Endothelial cell of umbilical vein (primary cell): ENCODE data around the gene BBC3. TPM values are rescaled to one million over a fixed set of nuclear protein-coding genes. Genes with fewer than 3 reads are reported as not detected.

ENCODE experiments used
- BruUV-seq: library from RNA; stranded (reverse); fragments of 400-500 nt; replicated peaks from 2 replicates; lab custom pipeline; 2021; lab: Mats Ljungman, UMichigan
- CTCF ChIA-PET: fragments of 300-600, 350-600 bp; sonication (Branson Sonifier 250); formaldehyde crosslinking; loops from one replicate; lab custom pipeline; 2021; ENCODE audit warnings: antibody characterized with exemption, inconsistent platforms; lab: Charles Lee
- POLR2A ChIA-PET: fragments of 300-600, 350-600 bp; sonication (Branson Sonifier 250); formaldehyde crosslinking; loops from one replicate; lab custom pipeline; 2021; ENCODE audit warnings: antibody characterized with exemption, inconsistent platforms; lab: Charles Lee
- DNase-seq: peaks from one replicate; pipeline ENCODE4 v3.0.0-alpha.2; 2011; ENCODE audit warnings: low read depth, low spot score
- FAIRE-seq: peaks from 2 replicates; lab custom pipeline; 2011; peaks lifted over from hg19 to GRCh38; lab: Jason Lieb, UNC
- H2AFZ ChIP-seq: 2 replicates; pipeline ENCODE4 v1.6.0; 2012; ENCODE audit warnings: low read depth, low read length, control low read depth, inconsistent platforms
- H3K27ac ChIP-seq: 2 replicates; pipeline ENCODE4 v1.5.1; 2011; ENCODE audit warnings: low read depth, mild to moderate bottlenecking, control low read depth, low read length, moderate library complexity; ENCODE audit not compliant: insufficient read depth
- H3K27me3 ChIP-seq, 2 experiments: 2 replicates each; pipeline versions ENCODE4 v1.6.0 to v1.6.1; 2011; ENCODE audit warnings: low read length in 2 of 2, mixed read lengths in 1 of 2; ENCODE audit not compliant: control insufficient read depth in 2 of 2, insufficient read depth in 2 of 2
- H3K36me3 ChIP-seq, 2 experiments: 2 replicates in 1 of 2; 3 replicates in 1 of 2; pipeline ENCODE4 v1.5.1; 2011; ENCODE audit warnings: low read length in 2 of 2, mild to moderate bottlenecking in 1 of 2, moderate library complexity in 1 of 2; ENCODE audit not compliant: control insufficient read depth in 2 of 2, insufficient read depth in 2 of 2; ENCODE audit errors: extremely low read depth in 1 of 2
- H3K4me1 ChIP-seq: 3 replicates; pipeline ENCODE4 v1.5.1; 2011; ENCODE audit warnings: mild to moderate bottlenecking, low read length; ENCODE audit not compliant: control insufficient read depth, insufficient read depth; ENCODE audit errors: extremely low read depth
- H3K4me2 ChIP-seq: 2 replicates; pipeline ENCODE4 v1.6.1; 2011; ENCODE audit warnings: low read length, control low read depth, mixed read lengths; ENCODE audit not compliant: insufficient read depth
- H3K4me3 ChIP-seq, 3 experiments: fragments of 200-600 bp in 1 of 3; sonication (generic), shearing (Covaris generic) in 1 of 3; replicated peaks in 1 of 3; 2 replicates each; pipeline ENCODE4 v1.5.1; 2011 to 2016; ENCODE audit warnings: control low read depth in 3 of 3, low read length in 3 of 3, mild to moderate bottlenecking in 2 of 3, inconsistent platforms in 1 of 3, low read depth in 1 of 3, moderate library complexity in 1 of 3; ENCODE audit not compliant: insufficient read depth in 1 of 3
- H3K79me2 ChIP-seq: 2 replicates; pipeline ENCODE4 v1.6.0; 2012; ENCODE audit warnings: low read length, inconsistent platforms; ENCODE audit not compliant: control insufficient read depth, insufficient read depth
- H3K9ac ChIP-seq: replicated peaks from 2 replicates; pipeline ENCODE3; 2011; ENCODE audit warnings: low read length, control low read depth; ENCODE audit not compliant: insufficient read depth; ENCODE audit errors: extremely low read depth
- H3K9me1 ChIP-seq: replicated peaks from 3 replicates; pipeline ENCODE4 v1.6.0; 2011; ENCODE audit warnings: mild to moderate bottlenecking, low read length; ENCODE audit not compliant: control insufficient read depth, insufficient read depth; ENCODE audit errors: extremely low read depth
- H3K9me3 ChIP-seq: replicated peaks from 2 replicates; pipeline ENCODE4 v1.5.1; 2012; ENCODE audit warnings: low read length, inconsistent platforms; ENCODE audit not compliant: control insufficient read depth, insufficient read depth
- H4K20me1 ChIP-seq: replicated peaks from 2 replicates; pipeline ENCODE3; 2011; ENCODE audit warnings: mild to moderate bottlenecking, low read length; ENCODE audit not compliant: control insufficient read depth, insufficient read depth; ENCODE audit errors: extremely low read depth
- CTCF ChIP-seq, 2 donors: IDR thresholded peaks; 1 replicate in 1 of 2; 2 replicates in 1 of 2; pipeline ENCODE4 v1.5.1; 2011; ENCODE audit warnings: low read length in 2 of 2, mild to moderate bottlenecking in 2 of 2, moderate library complexity in 2 of 2, control low read depth in 1 of 2, inconsistent platforms in 1 of 2, low read depth in 1 of 2; ENCODE audit not compliant: insufficient read depth in 1 of 2; ENCODE audit errors: extremely low read depth in 1 of 2
- EZH2 ChIP-seq: IDR thresholded peaks from 2 replicates; pipeline ENCODE4 v1.6.1; 2012; ENCODE audit warnings: borderline replicate concordance, low read depth, mild to moderate bottlenecking, moderate library complexity, low read length, inconsistent platforms; ENCODE audit not compliant: severe bottlenecking
- JUN ChIP-seq: IDR thresholded peaks from 2 replicates; pipeline ENCODE4 v1.6.1; 2011; ENCODE audit warnings: borderline replicate concordance, low read depth; ENCODE audit not compliant: insufficient read length, insufficient read depth
- MYC ChIP-seq: IDR thresholded peaks from one replicate; pipeline ENCODE4 v1.6.1; 2011; ENCODE audit warnings: mild to moderate bottlenecking, low read depth, low read length
- POLR2AphosphoS5 ChIP-seq: IDR thresholded peaks from 2 replicates; pipeline ENCODE4 v1.6.1; 2012; ENCODE audit warnings: low read depth, mild to moderate bottlenecking, control low read depth, low read length, moderate library complexity; ENCODE audit not compliant: insufficient read depth
- dilution Hi-C: fragments of 300-500 bp; cut with MboI; formaldehyde crosslinking; loops from one replicate; pipeline ENCODE4 v1.15.0; 2019; ENCODE audit warnings: low sequenced_read_pairs; ENCODE audit not compliant: extremely low pct_ligation_motif_present
- intact Hi-C: fragments of 100-400 bp; cut with micrococcal nuclease; formaldehyde crosslinking; loops from one replicate; pipeline ENCODE4 v1.10.0; 2022
- polyA plus RNA-seq, 4 experiments: library from polyadenylated mRNA; depleted of rRNA in 3 of 4; stranded (reverse) in 3 of 4; unstranded in 1 of 4; fragments of >200 nt; gene quantifications; 2 replicates each; pipeline versions ENCODE4 v1.2.1 to v1.2.3, GENCODE V29; 2011 to 2012; ENCODE audit warnings: missing spikeins in 1 of 4
- total RNA-seq: library from RNA; stranded (reverse); gene quantifications from 2 replicates; pipeline ENCODE4 v1.2.3, GENCODE V29; 2021

The BBC3 gene
- total and polyA plus RNA-seq, 2 donors (not counting 3 experiments of a cell fraction or from before 2014, with no cell fraction given): 11.3 to 35.7 TPM

GRCh38 chr19:47240996-47241918, 10.3 kb upstream of the BBC3 start:
- Histone ChIP-seq H2AFZ (no peak overlapping the region), H3K9ac (no peak overlapping the region), H3K9me1 (no peaks in the 10 kb centered on the region), H3K4me1 (peaks cover 21% of the 10 kb centered on the region), H3K36me3 (no peaks in the 10 kb centered on the region), H3K79me2 (no peaks in the 10 kb centered on the region), H3K9me3 (no peaks in the 10 kb centered on the region), H4K20me1 (no peaks in the 10 kb centered on the region), H3K27me3 (no peaks in the 10 kb centered on the region), H3K4me2 (no peak overlapping the region), H3K27ac (no peak overlapping the region), H3K4me3 (no peak overlapping the region)
- dilution Hi-C loops: no loop called here
- ChIA-PET CTCF (no interaction called here), POLR2A (interaction anchor here (0.6 kb wide), 1 partner anchor 16 kb away, joined by 3 read pairs; no protein-coding TSS in a partner anchor)
- FAIRE-seq (no peak), DNase-seq (peak; percentile 72)
- no TSS peak for BruUV-seq
- intact Hi-C loops: loop anchor here (5.0 kb wide), 2 partner anchors 204 to 384 kb away; no protein-coding TSS in a partner anchor
- TF ChIP-seq EZH2 (no peak), POLR2AphosphoS5 (no peak), CTCF (IDR thresholded peaks at IDR 0.05; ENCODE audit: extremely low read depth in 1 of 2, insufficient read depth in 1 of 2, low read depth in 1 of 2, low read length in 2 of 2) (no peak), MYC (no peak), JUN (peak; percentile 46)
